Loucy (cell line): ENCODE measurements around the gene FXR2.
A peak's percentile ranks its signal among the peaks of the same experiment; 100 is the strongest.
"Not testable (repeated sequence)": the region's sequence is repeated elsewhere in the genome, so short reads cannot be mapped to it uniquely, and the experiment has no call there.

Experiments
- H2AFZ ChIP-seq: fragments of 200-600 bp; sonication (generic); 2 replicates; pipeline ENCODE4 v1.6.0; 2016; ENCODE audit warnings: antibody characterized with exemption, mild to moderate bottlenecking, low read length, moderate library complexity
- H3F3A ChIP-seq: fragments of 200-600 bp; 2 replicates; pipeline ENCODE4 v1.6.0; 2016; ENCODE audit warnings: antibody characterized with exemption, low read depth, mild to moderate bottlenecking
- H3K27me3 ChIP-seq: fragments of 200-600 bp; sonication (generic); 2 replicates; pipeline ENCODE4 v1.6.1; 2014; ENCODE audit warnings: low read length, mild to moderate bottlenecking; ENCODE audit not compliant: insufficient read depth, poor library complexity, severe bottlenecking
- H3K36me3 ChIP-seq: fragments of 200-600 bp; sonication (generic); 2 replicates; pipeline ENCODE4 v1.6.1; 2016; ENCODE audit warnings: low read length; ENCODE audit not compliant: insufficient read depth
- H3K4me1 ChIP-seq: fragments of 200-600 bp; sonication (generic); 2 replicates; pipeline ENCODE4 v1.5.1; 2014; ENCODE audit warnings: low read length, mild to moderate bottlenecking; ENCODE audit not compliant: insufficient read depth, poor library complexity, severe bottlenecking
- H3K4me2 ChIP-seq: fragments of 200-600 bp; sonication (generic); 2 replicates; pipeline ENCODE4 v1.6.0; 2014; ENCODE audit warnings: antibody characterized with exemption, low read length, low read depth, mild to moderate bottlenecking; ENCODE audit not compliant: poor library complexity, severe bottlenecking
- H3K4me3 ChIP-seq: fragments of 200-600 bp; sonication (generic); 2 replicates; pipeline ENCODE4 v1.5.1; 2014; ENCODE audit warnings: low read length, mild to moderate bottlenecking, mixed read lengths; ENCODE audit not compliant: poor library complexity, severe bottlenecking
- H3K79me2 ChIP-seq: fragments of 200-600 bp; sonication (generic); 2 replicates; pipeline ENCODE4 v1.6.1; 2014; ENCODE audit warnings: low read length; ENCODE audit not compliant: insufficient read depth
- H3K9ac ChIP-seq: fragments of 200-600 bp; sonication (generic); 2 replicates; pipeline ENCODE4 v1.6.0; 2014; ENCODE audit warnings: mild to moderate bottlenecking, low read depth, low read length, moderate library complexity; ENCODE audit not compliant: poor library complexity, severe bottlenecking
- H3K9me2 ChIP-seq: fragments of 200-600 bp; sonication (generic); replicated peaks from 2 replicates; pipeline ENCODE4 v1.6.1; 2016; ENCODE audit warnings: low read depth, low read length, mixed read lengths
- H3K9me3 ChIP-seq: fragments of 200-600 bp; sonication (generic); 2 replicates; pipeline ENCODE4 v1.6.1; 2014; ENCODE audit warnings: mild to moderate bottlenecking, antibody characterized with exemption, low read length, low read depth; ENCODE audit not compliant: insufficient read depth
- H4K20me1 ChIP-seq: fragments of 200-600 bp; sonication (generic); 2 replicates; pipeline ENCODE4 v1.6.0; 2014; ENCODE audit warnings: antibody characterized with exemption, low read length, mild to moderate bottlenecking; ENCODE audit not compliant: insufficient read depth, poor library complexity, severe bottlenecking
- EZH2phosphoT487 ChIP-seq: fragments of 200-600 bp; IDR thresholded peaks from 2 replicates; pipeline ENCODE4 v1.6.1; 2018; ENCODE audit warnings: antibody characterized with exemption, mild to moderate bottlenecking, moderate library complexity, borderline replicate concordance
- TF ChIP-seq, protein P1 (sequence below): fragments of 200-600 bp; sonication (generic); conservative IDR thresholded peaks from 2 replicates; pipeline ENCODE4 v1.5.1; 2014; ENCODE audit warnings: mild to moderate bottlenecking, antibody characterized with exemption, low read length

Gene FXR2

DNA sequence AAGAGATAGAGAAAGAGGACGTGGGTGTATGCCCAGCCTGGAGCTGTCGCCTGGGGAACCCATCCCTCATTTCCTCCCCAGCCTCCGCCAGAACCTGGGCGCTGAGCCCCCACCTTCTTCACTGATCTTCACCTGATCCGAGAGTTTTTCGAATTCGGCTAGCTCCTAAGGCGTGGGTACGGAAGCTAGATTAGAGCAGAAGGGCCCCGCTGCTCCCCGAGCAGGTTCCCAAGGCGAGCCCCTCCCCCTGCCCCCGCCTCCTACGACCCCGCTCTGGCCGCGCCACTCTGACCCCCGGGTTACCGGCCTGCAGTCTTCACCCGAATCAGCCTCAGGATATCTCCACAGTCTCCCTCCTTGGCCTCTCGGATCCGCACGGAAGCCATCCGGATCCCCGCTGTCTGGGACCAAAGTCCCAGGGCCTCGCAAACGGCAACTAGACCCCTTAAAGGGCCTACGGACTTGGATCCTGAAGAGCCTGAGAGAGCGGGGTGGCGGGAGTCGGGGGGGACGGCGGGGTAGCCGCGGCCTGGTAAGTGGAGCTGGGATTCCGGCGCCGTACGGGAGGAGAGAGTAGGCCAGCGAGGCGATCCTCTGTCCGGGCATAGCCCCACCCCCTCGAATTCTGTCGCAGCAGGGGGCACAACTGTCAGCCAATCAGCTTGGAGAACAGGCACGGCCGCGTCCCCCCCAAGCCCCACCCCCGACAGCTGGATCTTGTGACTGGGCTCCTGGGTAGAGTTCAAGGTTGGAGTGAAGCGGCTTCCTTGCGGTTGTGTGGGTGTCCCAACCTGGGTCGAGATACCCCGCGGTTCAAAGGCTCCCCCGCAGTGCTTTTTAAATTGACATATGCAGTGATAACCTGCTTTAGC lies 12.8 kb upstream of the FXR2 start, which contains the start of gene SAT2:
SAT2 (minus strand) TSS at position 572 of the 872 bp plus-strand sequence; CDS start at position 386, 186 bp downstream.
- no peaks in the 10 kb centered on the region for H3K9me3 ChIP-seq
- H3K36me3 ChIP-seq, result no peaks in the 10 kb centered on the region
- peak within 1 kb of the TSS; percentile 94 for H3K4me3 ChIP-seq
- peak within 1 kb of the TSS; percentile 87 for H3K9ac ChIP-seq
- H3K79me2 ChIP-seq, result peaks cover 7% of the 10 kb centered on the region; the same call in 1 of the 2 replicates
- no peaks in the 10 kb centered on the region for H3K27me3 ChIP-seq
- H3K9me2 ChIP-seq, result no peaks in the 10 kb centered on the region
- TF ChIP-seq, protein P1, sequence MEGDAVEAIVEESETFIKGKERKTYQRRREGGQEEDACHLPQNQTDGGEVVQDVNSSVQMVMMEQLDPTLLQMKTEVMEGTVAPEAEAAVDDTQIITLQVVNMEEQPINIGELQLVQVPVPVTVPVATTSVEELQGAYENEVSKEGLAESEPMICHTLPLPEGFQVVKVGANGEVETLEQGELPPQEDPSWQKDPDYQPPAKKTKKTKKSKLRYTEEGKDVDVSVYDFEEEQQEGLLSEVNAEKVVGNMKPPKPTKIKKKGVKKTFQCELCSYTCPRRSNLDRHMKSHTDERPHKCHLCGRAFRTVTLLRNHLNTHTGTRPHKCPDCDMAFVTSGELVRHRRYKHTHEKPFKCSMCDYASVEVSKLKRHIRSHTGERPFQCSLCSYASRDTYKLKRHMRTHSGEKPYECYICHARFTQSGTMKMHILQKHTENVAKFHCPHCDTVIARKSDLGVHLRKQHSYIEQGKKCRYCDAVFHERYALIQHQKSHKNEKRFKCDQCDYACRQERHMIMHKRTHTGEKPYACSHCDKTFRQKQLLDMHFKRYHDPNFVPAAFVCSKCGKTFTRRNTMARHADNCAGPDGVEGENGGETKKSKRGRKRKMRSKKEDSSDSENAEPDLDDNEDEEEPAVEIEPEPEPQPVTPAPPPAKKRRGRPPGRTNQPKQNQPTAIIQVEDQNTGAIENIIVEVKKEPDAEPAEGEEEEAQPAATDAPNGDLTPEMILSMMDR, result no peak
- TF ChIP-seq EZH2phosphoT487, result no peak
- no peaks in the 10 kb centered on the region for H3F3A ChIP-seq
- peaks cover 7% of the 10 kb centered on the region for H3K4me1 ChIP-seq
- H4K20me1 ChIP-seq, result no peaks in the 10 kb centered on the region
- H3K4me2 ChIP-seq, result peak within 1 kb of the TSS; percentile 88
- peak within 1 kb of the TSS; percentile 87 for H2AFZ ChIP-seq

- Histone ChIP-seq H3K4me3 (peak overlapping the region; percentile 94), H3K36me3 (no peaks in the 10 kb centered on the region), H3K4me1 (peaks cover 7% of the 10 kb centered on the region), H3F3A (no peaks in the 10 kb centered on the region), H3K9me2 (no peaks in the 10 kb centered on the region), H3K79me2 (peaks cover 7% of the 10 kb centered on the region; the same call in 1 of the 2 replicates), H3K4me2 (peak overlapping the region; percentile 88), H2AFZ (peak overlapping the region; percentile 87; the same call in 1 of the 2 replicates), H3K27me3 (no peaks in the 10 kb centered on the region), H4K20me1 (no peaks in the 10 kb centered on the region), H3K9me3 (no peaks in the 10 kb centered on the region), H3K9ac (peak overlapping the region; percentile 87)
- no peak for TF ChIP-seq EZH2phosphoT487
- TF ChIP-seq, protein P1, result no peak
Observed at GRCh38 chr17:7626956-7627249, 12.2 kb upstream of the FXR2 start.

DNA sequence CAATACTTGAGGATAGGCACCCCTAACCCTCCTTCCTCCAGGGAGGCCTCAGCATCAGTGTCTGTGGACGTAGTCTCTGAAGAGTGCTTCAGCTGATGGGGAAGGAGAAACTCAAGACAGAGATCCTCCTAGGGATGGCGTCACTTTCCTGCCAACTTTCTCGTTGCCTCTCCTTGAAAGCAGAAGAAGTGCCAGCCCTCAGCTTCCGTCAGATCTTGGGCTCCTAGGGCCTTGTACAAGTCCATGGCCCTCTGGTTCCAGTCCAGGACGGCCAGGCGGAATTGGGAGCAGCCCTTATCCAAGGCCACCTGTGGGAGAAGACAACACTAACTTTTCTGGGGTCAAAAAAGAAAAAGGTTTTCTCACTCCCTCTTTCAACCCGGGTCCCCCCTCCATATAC lies 11.6 kb upstream of the FXR2 start:
- H2AFZ ChIP-seq, result no peak overlapping the region
- no peak for TF ChIP-seq EZH2phosphoT487
- TF ChIP-seq, protein P1, result no peak
- H3K9ac ChIP-seq, result peak overlapping the region; percentile 87
- no peaks in the 10 kb centered on the region for H3K36me3 ChIP-seq
- peaks cover 7% of the 10 kb centered on the region for H3K4me1 ChIP-seq
- H3K27me3 ChIP-seq, result no peaks in the 10 kb centered on the region
- no peaks in the 10 kb centered on the region for H4K20me1 ChIP-seq
- peak overlapping the region; percentile 88 for H3K4me2 ChIP-seq
- peaks cover 7% of the 10 kb centered on the region; the same call in 1 of the 2 replicates for H3K79me2 ChIP-seq
- H3K9me2 ChIP-seq, result no peaks in the 10 kb centered on the region
- H3K4me3 ChIP-seq, result peak overlapping the region; percentile 94
- H3K9me3 ChIP-seq, result no peaks in the 10 kb centered on the region
- no peaks in the 10 kb centered on the region for H3F3A ChIP-seq

DNA sequence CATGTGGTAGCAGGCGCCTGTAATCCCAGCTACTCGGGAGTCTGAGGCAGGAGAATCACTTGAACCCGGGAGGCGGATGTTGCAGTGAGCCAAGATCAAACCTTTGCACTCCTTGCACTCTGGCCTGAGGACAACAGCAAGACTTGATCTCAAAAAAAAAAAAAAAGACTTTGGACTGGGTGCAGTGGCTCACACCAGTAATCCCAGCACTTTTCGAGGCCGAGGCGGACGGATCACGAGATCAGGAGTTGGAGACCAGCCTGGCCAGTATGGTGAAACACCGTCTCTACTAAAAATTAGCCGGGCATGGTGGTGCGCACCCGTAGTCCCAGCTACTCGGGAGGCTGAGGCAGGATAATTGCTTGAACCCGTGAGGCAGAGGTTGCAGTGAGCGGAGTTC lies 11.1 kb upstream of the FXR2 start:
- H3K9ac ChIP-seq, H3K36me3 ChIP-seq, H3K9me2 ChIP-seq, H3K4me1 ChIP-seq, H3K27me3 ChIP-seq, H3F3A ChIP-seq, H2AFZ ChIP-seq, H3K4me2 ChIP-seq, H4K20me1 ChIP-seq, H3K4me3 ChIP-seq, H3K79me2 ChIP-seq, H3K9me3 ChIP-seq: not testable (repeated sequence)
